Lower leg skin (tissue), 4 donors: ENCODE results near the gene ZYX. TPM values are rescaled to one million over a fixed set of nuclear protein-coding genes. Genes with fewer than 3 reads are reported as not detected.

ENCODE experiments used
- DNase-seq, 2 donors: peaks; one replicate each; pipeline ENCODE4 v3.0.0-alpha.2; 2019; ENCODE audit warnings: low spot score in 2 of 2
- H3K4me3 ChIP-seq: fragments of 200-600 bp; sonication (generic); 2 replicates; pipeline ENCODE4 v1.5.1; 2017; ENCODE audit warnings: mild to moderate bottlenecking, low read depth; ENCODE audit not compliant: poor library complexity, severe bottlenecking
- CTCF ChIP-seq, 3 donors: fragments of 450-650 bp; IDR thresholded peaks; one replicate each; pipeline ENCODE4 v1.5.1; 2016; ENCODE audit warnings: antibody characterized with exemption in 3 of 3, mild to moderate bottlenecking in 3 of 3, moderate library complexity in 2 of 3
- POLR2A ChIP-seq, 2 donors: fragments of 450-650 bp; IDR thresholded peaks; one replicate each; pipeline ENCODE4 v1.6.1; 2016 to 2017; ENCODE audit warnings: antibody characterized with exemption in 2 of 2, mild to moderate bottlenecking in 1 of 2, moderate library complexity in 1 of 2
- WGBS, 2 donors: methylation state at CpG; one replicate each; pipeline ENCODE4 v1.1.5; 2018; 5-methylcytosine and 5-hydroxymethylcytosine counted together
- intact Hi-C: fragments of 100-400 bp; cut with DNase I; formaldehyde crosslinking; loops from one replicate; pipeline ENCODE4 v1.15.0; 2023; ENCODE audit warnings: low total_unique reads
- total RNA-seq, 4 donors: library from RNA; depleted of rRNA; stranded (reverse); fragments of >200 nt; gene quantifications; one replicate each; pipeline ENCODE4 v1.1.0, GENCODE V29; 2016

The ZYX gene
- total RNA-seq, 4 donors from 2014 or later: 45.6 to 91.1 (median 60.9) TPM

GRCh38 chr7:143405173-143406001 lies 24.2 kb downstream of the ZYX start:
- TF ChIP-seq CTCF (IDR thresholded peaks at IDR 0.05) (no peak), POLR2A (IDR thresholded peaks at IDR 0.05) (no peak)
- H3K4me3 ChIP-seq: no peak overlapping the region
- intact Hi-C loops: no loop called here
- peak in 1 of 2 donors; percentile 83 for DNase-seq
- 52 to 58% methylated on average over 9 of the region's 9 CpGs for WGBS, 2 donors

- TF ChIP-seq CTCF (IDR thresholded peaks at IDR 0.05) (no peak), POLR2A (IDR thresholded peaks at IDR 0.05) (no peak)
- intact Hi-C loops: no loop called here
- WGBS, 2 donors: 87 to 91% methylated on average over 3 of the region's 3 CpGs
- peak in 1 of 2 donors; percentile 54 for DNase-seq
- H3K4me3 ChIP-seq: no peak overlapping the region
These were observed 24.8 kb downstream of the ZYX start for GRCh38 chr7:143406002-143406357.

GRCh38 chr7:143407287-143408251 lies 26.4 kb downstream of the ZYX start:
- WGBS, 2 donors: 27 to 47% methylated on average over 13 of the region's 13 CpGs
- intact Hi-C loops: no loop called here
- TF ChIP-seq CTCF (IDR thresholded peaks at IDR 0.05): no peak
- TF ChIP-seq POLR2A (IDR thresholded peaks at IDR 0.05): no peak
- peak overlapping the region; percentile 15 for H3K4me3 ChIP-seq
- peak in 1 of 2 donors; percentile 81 for DNase-seq

GRCh38 chr7:143408252-143408685 lies 27.1 kb downstream of the ZYX start:
- 29 to 30% methylated on average over 8 to 17 of the region's 20 CpGs for WGBS, 2 donors
- intact Hi-C loops: no loop called here
- TF ChIP-seq POLR2A (IDR thresholded peaks at IDR 0.05): no peak
- no peak for TF ChIP-seq CTCF (IDR thresholded peaks at IDR 0.05)

GRCh38 chr7:143408686-143409561 lies 27.8 kb downstream of the ZYX start, which contains the start of gene EPHA1:
Gene EPHA1, minus strand, starts transcription at chr7:143408856. Its CDS starts 51 bp downstream, at chr7:143408805.
- TF ChIP-seq CTCF (IDR thresholded peaks at IDR 0.05): no peak
- no peak for TF ChIP-seq POLR2A (IDR thresholded peaks at IDR 0.05)
- H3K4me3 ChIP-seq: peak within 1 kb of the TSS; percentile 15
- WGBS, 2 donors: 10 to 13% methylated on average over 16 to 20 of the region's 39 CpGs
- peak in 1 of 2 donors; percentile 83 for DNase-seq
- intact Hi-C loops: no loop called here

More at GRCh38 chr7:143408252-143408685, 27.1 kb downstream of the ZYX start:
- H3K4me3 ChIP-seq: peak overlapping the region; percentile 15
- DNase-seq: peak in 1 of 2 donors; percentile 84
